Bronchial epithelial cell (primary cell): ENCODE results near the gene STIL. TPM values are rescaled to one million over a fixed set of nuclear protein-coding genes. Genes with fewer than 3 reads are reported as not detected.
"Not testable (repeated sequence)": the region's sequence is repeated elsewhere in the genome, so short reads cannot be mapped to it uniquely, and the experiment has no call there.

ENCODE experiments used
- DNase-seq: peaks from one replicate; pipeline ENCODE4 v3.0.0-alpha.2; 2010; ENCODE audit warnings: low read depth
- FAIRE-seq: peaks from 2 replicates; lab custom pipeline; 2011; peaks lifted over from hg19 to GRCh38; lab: Jason Lieb, UNC
- H3K27me3 ChIP-seq: 2 replicates; pipeline ENCODE4 v1.5.1; 2011; ENCODE audit warnings: low read length; ENCODE audit not compliant: control insufficient read depth, insufficient read depth
- H3K36me3 ChIP-seq: 2 replicates; pipeline ENCODE4 v1.5.1; 2011; ENCODE audit warnings: low read length; ENCODE audit not compliant: control insufficient read depth, insufficient read depth
- H3K4me3 ChIP-seq: 2 replicates; pipeline ENCODE4 v1.5.1; 2011; ENCODE audit warnings: mild to moderate bottlenecking, low read depth, low read length, control low read depth
- total RNA-seq: library from RNA; depleted of rRNA; stranded (reverse); fragments of >200 nt; gene quantifications from 2 replicates; pipeline ENCODE4 v1.2.1, GENCODE V29; 2014
- TF ChIP-seq, protein P1 (sequence below): IDR thresholded peaks from 2 replicates; pipeline ENCODE4 v1.5.1; 2011; ENCODE audit warnings: mild to moderate bottlenecking, moderate library complexity, low read length, control low read depth, inconsistent platforms; ENCODE audit not compliant: insufficient read depth, severe bottlenecking

Gene STIL
- total RNA-seq, 1 donor from 2014 or later, result 0.79 TPM

DNA sequence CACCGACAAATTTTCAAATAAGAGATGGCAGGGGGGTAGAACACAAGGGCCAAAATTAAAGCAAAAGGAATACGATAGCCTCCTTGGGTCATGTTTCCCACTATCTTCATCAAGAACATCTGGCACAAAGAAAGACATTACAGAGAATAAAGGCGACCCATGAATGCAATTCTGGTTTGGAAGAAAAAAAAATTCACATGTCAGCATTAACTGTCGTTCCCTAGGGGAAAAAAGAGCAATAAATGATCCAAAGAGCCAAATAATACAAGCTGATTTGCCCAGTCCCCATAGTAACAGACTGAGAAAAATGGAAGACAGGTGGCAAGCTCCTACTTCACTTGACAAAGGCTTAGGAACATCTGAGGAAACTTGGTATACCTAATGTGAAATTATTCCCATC, 4.5 kb downstream of the STIL start:
- Histone ChIP-seq H3K4me3 (no peak overlapping the region), H3K27me3 (no peaks in the 10 kb centered on the region), H3K36me3 (no peaks in the 10 kb centered on the region)
- no peak for DNase-seq
- TF ChIP-seq, protein P1, sequence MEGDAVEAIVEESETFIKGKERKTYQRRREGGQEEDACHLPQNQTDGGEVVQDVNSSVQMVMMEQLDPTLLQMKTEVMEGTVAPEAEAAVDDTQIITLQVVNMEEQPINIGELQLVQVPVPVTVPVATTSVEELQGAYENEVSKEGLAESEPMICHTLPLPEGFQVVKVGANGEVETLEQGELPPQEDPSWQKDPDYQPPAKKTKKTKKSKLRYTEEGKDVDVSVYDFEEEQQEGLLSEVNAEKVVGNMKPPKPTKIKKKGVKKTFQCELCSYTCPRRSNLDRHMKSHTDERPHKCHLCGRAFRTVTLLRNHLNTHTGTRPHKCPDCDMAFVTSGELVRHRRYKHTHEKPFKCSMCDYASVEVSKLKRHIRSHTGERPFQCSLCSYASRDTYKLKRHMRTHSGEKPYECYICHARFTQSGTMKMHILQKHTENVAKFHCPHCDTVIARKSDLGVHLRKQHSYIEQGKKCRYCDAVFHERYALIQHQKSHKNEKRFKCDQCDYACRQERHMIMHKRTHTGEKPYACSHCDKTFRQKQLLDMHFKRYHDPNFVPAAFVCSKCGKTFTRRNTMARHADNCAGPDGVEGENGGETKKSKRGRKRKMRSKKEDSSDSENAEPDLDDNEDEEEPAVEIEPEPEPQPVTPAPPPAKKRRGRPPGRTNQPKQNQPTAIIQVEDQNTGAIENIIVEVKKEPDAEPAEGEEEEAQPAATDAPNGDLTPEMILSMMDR, result no peak
- FAIRE-seq, result no peak

DNA sequence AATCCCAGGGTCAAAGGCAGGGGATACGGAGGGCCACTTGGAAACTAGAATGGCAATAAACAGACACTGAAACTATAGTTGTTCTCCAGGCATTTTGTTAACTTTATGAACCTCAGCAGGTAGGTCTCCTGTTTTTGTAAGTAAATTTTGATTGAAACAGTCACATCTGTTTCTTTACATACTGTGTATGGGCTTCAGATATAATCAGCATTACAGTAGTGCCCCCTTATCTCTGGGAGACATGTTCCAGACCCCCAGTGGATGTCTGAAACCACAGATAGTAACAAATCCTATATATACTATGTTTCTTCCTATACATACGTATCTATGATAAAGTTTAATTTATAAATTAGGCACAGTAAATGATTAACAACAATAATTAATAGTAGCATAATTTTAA, 11.5 kb downstream of the STIL start:
- no peak overlapping the region for H3K4me3 ChIP-seq
- no peak for FAIRE-seq
- no peaks in the 10 kb centered on the region for H3K36me3 ChIP-seq
- no peaks in the 10 kb centered on the region for H3K27me3 ChIP-seq
- TF ChIP-seq, protein P1, result no peak
- DNase-seq, result no peak

DNA sequence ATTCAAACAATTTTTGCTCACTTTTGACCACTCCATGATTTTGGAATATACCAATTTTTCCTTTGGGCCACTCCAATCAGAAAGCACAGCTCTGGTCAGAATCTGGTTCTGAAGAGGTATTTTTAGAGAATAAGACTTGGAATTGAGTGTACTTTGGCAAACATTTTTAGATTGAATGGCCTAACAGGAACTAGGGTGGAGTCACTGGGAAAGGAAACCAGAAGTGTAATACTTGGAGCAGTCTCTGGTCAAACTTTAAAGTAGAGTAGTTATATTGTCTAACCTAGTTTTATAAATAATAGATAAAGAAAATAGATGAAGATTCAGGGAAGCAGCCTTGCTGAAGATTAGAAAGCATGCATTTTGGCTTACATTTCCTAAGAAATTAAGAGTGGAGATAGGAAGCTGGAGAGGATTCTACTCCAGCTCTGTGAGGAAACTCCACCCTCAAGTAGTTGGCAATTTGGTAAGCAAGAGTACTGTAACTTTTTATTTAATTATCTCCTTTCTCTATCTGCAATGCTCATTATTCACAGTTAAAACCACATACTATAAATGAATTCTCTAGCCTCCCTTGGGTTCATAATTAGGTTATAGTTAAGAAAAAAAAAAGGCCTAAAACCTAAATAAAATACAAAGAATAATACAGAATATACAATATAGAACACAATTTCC, 15.8 kb downstream of the STIL start:
- H3K27me3 ChIP-seq, result no peaks in the 10 kb centered on the region
- H3K36me3 ChIP-seq, result no peaks in the 10 kb centered on the region
- TF ChIP-seq, protein P1, result no peak
- no peak for DNase-seq
- no peak overlapping the region for H3K4me3 ChIP-seq
- no peak for FAIRE-seq

DNA sequence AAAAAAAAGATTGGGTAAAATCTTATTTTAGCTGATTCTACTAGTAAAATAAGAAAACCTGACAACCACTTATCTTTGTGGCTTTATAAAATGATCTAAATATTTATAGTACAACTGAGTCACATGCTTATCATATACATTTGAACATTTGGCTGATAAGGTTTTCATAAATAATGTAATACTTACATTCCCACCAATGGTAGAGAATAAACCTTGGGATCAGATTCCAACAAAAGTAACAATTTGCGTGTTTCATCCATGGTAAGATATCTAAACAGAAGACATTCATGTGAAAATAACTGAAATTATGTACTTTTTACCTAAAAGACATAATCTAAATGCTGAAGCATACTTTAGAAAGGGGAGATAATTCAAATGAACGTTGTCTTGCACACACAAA, 18.4 kb downstream of the STIL start:
- TF ChIP-seq, protein P1, result no peak
- no peaks in the 10 kb centered on the region for H3K36me3 ChIP-seq
- DNase-seq (no peak), FAIRE-seq (no peak)
- no peak overlapping the region for H3K4me3 ChIP-seq
- H3K27me3 ChIP-seq, result no peaks in the 10 kb centered on the region

DNA sequence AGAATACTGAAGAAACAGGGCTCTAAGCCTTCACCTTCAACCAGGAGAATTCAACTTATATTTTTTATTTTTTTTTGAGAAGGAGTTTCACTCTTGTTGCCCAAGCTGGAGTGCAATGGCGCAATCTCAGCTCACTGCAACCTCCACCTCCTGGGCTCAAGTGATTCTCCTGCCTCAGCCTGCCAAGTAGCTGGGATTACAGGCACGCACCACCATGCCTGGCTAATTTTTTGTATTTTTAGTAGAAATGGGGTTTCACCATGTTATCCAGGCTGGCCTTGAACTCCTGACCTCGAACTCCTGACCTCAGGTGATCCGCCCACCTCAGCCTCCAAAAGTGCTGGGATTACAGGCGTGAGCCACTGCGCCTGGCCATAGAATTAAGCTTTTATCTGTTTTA, 19.1 kb downstream of the STIL start:
- H3K36me3 ChIP-seq, DNase-seq: not testable (repeated sequence)

DNA sequence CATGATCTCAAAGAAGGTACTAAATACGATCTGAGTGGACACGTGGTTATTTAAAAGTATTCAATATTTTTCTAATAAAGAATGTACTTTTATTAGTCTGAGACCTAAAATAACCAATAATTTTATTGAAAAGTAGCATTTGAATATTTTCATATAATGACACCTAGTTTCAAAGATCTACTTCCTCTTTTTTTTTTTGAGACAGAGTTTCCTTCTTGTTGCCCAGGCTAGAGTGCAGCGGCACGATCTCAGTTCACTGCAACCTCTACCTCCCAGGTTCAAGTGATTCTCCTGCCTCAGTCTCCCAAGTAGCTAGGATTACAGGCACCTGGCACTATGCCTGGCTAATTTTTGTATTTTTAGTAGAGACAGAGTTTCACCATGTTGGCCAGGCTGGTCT, 25.8 kb downstream of the STIL start:
- not testable (repeated sequence) for H3K27me3 ChIP-seq, H3K36me3 ChIP-seq, DNase-seq, H3K4me3 ChIP-seq, FAIRE-seq

More for the DNA sequence above, 19.1 kb downstream of the STIL start:
- H3K4me3 ChIP-seq, H3K27me3 ChIP-seq, FAIRE-seq: not testable (repeated sequence)

DNA sequence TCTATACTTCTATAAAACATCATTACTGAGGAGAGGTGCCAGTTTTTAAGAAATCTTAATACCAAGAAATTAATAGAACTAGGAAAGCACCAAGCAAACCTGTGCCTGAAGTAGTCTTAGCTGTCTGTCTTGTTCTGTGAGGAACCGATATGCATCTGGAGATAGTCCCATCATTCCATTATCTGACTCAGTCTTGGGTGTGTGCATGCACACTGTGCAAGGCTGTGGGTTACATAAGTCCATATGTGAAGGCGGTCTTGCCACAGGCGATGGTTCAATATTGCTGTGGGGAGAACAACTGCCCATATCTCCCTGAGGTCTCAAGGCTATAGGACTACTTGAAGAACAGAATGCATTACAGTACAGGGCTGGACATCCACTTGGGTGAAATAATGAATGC, 33.8 kb downstream of the STIL start:
- TF ChIP-seq, protein P1, result no peak
- no peak overlapping the region for H3K4me3 ChIP-seq
- no peak for FAIRE-seq
- no peaks in the 10 kb centered on the region for H3K27me3 ChIP-seq
- H3K36me3 ChIP-seq, result no peaks in the 10 kb centered on the region
- peak; percentile 45 for DNase-seq
